ENCODE results near the gene ZC3H12A. TPM values are rescaled to one million over a fixed set of nuclear protein-coding genes. Genes with fewer than 3 reads are reported as not detected.

ZC3H12A gene
- total and polyA plus RNA-seq, 10 of the 15 experiments (the other 5 are each of a cell fraction or from before 2014, with no cell fraction given), result 0.35 to 30.2 (median 13.8) TPM

DNA sequence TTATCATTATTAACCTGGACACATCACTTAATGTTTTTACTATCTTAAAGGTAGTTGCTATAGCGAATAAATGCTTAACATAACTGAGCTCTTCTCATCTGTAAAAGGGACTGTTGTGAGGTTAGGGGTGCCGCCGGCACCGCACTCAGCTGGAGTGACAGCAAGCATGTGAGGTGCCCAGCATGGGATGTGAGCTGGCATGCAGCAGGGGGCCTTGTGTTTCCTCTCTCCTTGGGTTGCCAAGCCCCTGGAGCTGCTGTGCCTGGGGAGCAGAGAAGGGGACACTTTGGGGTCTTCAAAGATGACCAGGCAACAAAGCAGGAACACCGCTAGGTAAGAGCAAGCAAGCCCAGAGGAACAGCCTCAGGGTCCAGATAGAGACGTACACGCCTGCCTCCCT lies 2.1 kb upstream of the ZC3H12A start:
- Histone ChIP-seq H3K4me2 (ENCODE audit: control insufficient read depth, insufficient read depth) (no peak overlapping the region), H3K9ac (ENCODE audit: control insufficient read depth, insufficient read depth, low read length) (no peak overlapping the region), H3K36me3 (ENCODE audit: control insufficient read depth in 2 of 2, insufficient read depth in 2 of 2, low read length in 1 of 2) (peaks cover 2 to 3% of the 10 kb centered on the region in 2 experiments; a peak in 2 of 4 replicates), H4K20me1 (ENCODE audit: control insufficient read depth, insufficient read depth) (no peaks in the 10 kb centered on the region), H3K4me3 (no peak overlapping the region), H3K4me1 (ENCODE audit: control insufficient read depth, insufficient read depth, low read length) (peaks cover 10% of the 10 kb centered on the region), H3K79me2 (ENCODE audit: control insufficient read depth, insufficient read depth, low read length) (peaks cover 29% of the 10 kb centered on the region), H3K27me3 (replicated peaks in 1 of 2; ENCODE audit: control insufficient read depth in 2 of 2, insufficient read depth in 2 of 2, low read length in 1 of 2) (no peaks in the 10 kb centered on the region), H2AFZ (ENCODE audit: control insufficient read depth, low read depth, low read length) (no peak overlapping the region), H3K27ac (ENCODE audit: control insufficient read depth, insufficient read depth) (no peak overlapping the region), H3K9me3 (replicated peaks; ENCODE audit: control insufficient read depth, insufficient read depth, low read length) (no peaks in the 10 kb centered on the region)
- CTCF ChIA-PET, result interaction anchor here (1.0 to 1.7 kb wide), 4 partner anchors 9 to 22 kb away, joined by 3 to 5 read pairs (median 4); no protein-coding TSS in a partner anchor
- SMC1A ChIA-PET (ENCODE audit: uncharacterized antibody, unreplicated experiment), result interaction anchor here (1.0 kb wide), 1 partner anchor 15 kb away, joined by 4 read pairs; no protein-coding TSS in a partner anchor
- ATAC-seq, result no peak
- no peak for FAIRE-seq
- POLR2A ChIA-PET, result interaction anchor here (1.4 to 1.5 kb wide), 2 partner anchors 13 to 33 kb away, joined by 3 to 5 read pairs; no protein-coding TSS in a partner anchor
- RAD21 ChIA-PET (ENCODE audit: unreplicated experiment), result interaction anchor here (10.4 kb wide), 1 partner anchor 14 kb away, joined by 82 read pairs; no protein-coding TSS in a partner anchor
- in situ Hi-C loops (cut with MboI), result no loop called here
- TF ChIP-seq HDAC2 (IDR thresholded peaks at IDR 0.05) (no peak), ZBTB40 (IDR thresholded peaks at IDR 0.05; ENCODE audit: borderline replicate concordance) (no peak), SUPT20H (IDR thresholded peaks at IDR 0.05; ENCODE audit: borderline replicate concordance, control insufficient read depth, low read depth, low read length) (no peak), POU2F2 (IDR thresholded peaks at IDR 0.05; ENCODE audit: borderline replicate concordance, low read depth, low read length) (no peak), CBX3 (IDR thresholded peaks at IDR 0.05; ENCODE audit: borderline replicate concordance, low read depth) (no peak), ZNF384 (IDR thresholded peaks at IDR 0.05; ENCODE audit: borderline replicate concordance, low read depth, low read length) (no peak), EZH2 (IDR thresholded peaks at IDR 0.05; ENCODE audit: borderline replicate concordance, control insufficient read depth, low read depth, low read length) (no peak), EGR1 (IDR thresholded peaks at IDR 0.05; ENCODE audit: borderline replicate concordance in 1 of 2, low read depth in 2 of 2, low read length in 2 of 2) (no peak), ZNF622 (IDR thresholded peaks at IDR 0.05) (no peak), RAD21 (IDR thresholded peaks at IDR 0.05; ENCODE audit: insufficient read depth, low read depth, low read length) (no peak), MTA3 (IDR thresholded peaks at IDR 0.05; ENCODE audit: borderline replicate concordance, low read length) (no peak), SMC3 (IDR thresholded peaks at IDR 0.05; ENCODE audit: borderline replicate concordance, low read length) (no peak), PML (IDR thresholded peaks at IDR 0.05; ENCODE audit: low read length) (no peak), ZNF217 (IDR thresholded peaks at IDR 0.05) (no peak)
- TF ChIP-seq, protein P1, sequence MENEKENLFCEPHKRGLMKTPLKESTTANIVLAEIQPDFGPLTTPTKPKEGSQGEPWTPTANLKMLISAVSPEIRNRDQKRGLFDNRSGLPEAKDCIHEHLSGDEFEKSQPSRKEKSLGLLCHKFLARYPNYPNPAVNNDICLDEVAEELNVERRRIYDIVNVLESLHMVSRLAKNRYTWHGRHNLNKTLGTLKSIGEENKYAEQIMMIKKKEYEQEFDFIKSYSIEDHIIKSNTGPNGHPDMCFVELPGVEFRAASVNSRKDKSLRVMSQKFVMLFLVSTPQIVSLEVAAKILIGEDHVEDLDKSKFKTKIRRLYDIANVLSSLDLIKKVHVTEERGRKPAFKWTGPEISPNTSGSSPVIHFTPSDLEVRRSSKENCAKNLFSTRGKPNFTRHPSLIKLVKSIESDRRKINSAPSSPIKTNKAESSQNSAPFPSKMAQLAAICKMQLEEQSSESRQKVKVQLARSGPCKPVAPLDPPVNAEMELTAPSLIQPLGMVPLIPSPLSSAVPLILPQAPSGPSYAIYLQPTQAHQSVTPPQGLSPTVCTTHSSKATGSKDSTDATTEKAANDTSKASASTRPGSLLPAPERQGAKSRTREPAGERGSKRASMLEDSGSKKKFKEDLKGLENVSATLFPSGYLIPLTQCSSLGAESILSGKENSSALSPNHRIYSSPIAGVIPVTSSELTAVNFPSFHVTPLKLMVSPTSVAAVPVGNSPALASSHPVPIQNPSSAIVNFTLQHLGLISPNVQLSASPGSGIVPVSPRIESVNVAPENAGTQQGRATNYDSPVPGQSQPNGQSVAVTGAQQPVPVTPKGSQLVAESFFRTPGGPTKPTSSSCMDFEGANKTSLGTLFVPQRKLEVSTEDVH (IDR thresholded peaks at IDR 0.05; ENCODE audit: low read depth, partially characterized antibody), result no peak
- 90% methylated on average over 7 of the region's 7 CpGs for WGBS (ENCODE audit: insufficient coverage, insufficient replicate concordance, low lambda C conversion rate, missing lambda C conversion rate)
- intact Hi-C loops (cut with micrococcal nuclease; ENCODE audit: unreplicated experiment), result loop anchor here (5.0 kb wide), 3 partner anchors 125 to 220 kb away; partner anchors contain the start of genes CDCA8 and GNL2
- no TSS peak for BruUV-seq (replicated peaks)
- DNase-seq (ENCODE audit: low read depth, low spot score), result no peak

Data from GM12878 (cell line).